Measurements from ENCODE around the gene RABIF.
A peak's percentile ranks its signal among the peaks of the same experiment; 100 is the strongest.
"Not testable (repeated sequence)": the region's sequence is repeated elsewhere in the genome, so short reads cannot be mapped to it uniquely, and the experiment has no call there.

The RABIF gene

DNA sequence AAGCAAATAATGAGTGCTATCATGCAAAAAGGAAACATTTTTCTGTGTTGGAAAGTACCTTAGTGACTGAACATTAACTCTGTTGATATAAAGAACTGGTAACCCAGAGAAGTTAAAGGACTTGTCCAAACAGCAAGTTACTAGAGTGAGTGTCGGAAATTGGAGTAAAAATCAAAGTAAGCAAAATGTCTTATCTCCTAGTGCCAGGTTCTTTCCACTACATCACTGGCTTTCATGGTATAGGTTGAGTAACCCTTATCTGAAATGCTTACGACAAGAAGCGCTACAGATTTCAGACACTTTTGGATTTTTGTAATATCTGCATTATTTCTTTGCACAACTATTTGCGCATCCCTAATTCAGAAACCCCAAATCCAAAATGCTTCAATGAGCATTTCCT is 16.4 kb upstream of the RABIF start:
- TF ChIP-seq, protein P1, sequence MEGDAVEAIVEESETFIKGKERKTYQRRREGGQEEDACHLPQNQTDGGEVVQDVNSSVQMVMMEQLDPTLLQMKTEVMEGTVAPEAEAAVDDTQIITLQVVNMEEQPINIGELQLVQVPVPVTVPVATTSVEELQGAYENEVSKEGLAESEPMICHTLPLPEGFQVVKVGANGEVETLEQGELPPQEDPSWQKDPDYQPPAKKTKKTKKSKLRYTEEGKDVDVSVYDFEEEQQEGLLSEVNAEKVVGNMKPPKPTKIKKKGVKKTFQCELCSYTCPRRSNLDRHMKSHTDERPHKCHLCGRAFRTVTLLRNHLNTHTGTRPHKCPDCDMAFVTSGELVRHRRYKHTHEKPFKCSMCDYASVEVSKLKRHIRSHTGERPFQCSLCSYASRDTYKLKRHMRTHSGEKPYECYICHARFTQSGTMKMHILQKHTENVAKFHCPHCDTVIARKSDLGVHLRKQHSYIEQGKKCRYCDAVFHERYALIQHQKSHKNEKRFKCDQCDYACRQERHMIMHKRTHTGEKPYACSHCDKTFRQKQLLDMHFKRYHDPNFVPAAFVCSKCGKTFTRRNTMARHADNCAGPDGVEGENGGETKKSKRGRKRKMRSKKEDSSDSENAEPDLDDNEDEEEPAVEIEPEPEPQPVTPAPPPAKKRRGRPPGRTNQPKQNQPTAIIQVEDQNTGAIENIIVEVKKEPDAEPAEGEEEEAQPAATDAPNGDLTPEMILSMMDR (IDR thresholded peaks at IDR 0.05; ENCODE audit: low read depth, low read length), result no peak
- no peak overlapping the region for H3K4me3 ChIP-seq (ENCODE audit: low read depth, low read length)
- no peak for DNase-seq (ENCODE audit: low read depth, low spot score)
- in situ Hi-C loops (cut with HindIII; ENCODE audit: low sequenced_read_pairs), result no loop called here

DNA sequence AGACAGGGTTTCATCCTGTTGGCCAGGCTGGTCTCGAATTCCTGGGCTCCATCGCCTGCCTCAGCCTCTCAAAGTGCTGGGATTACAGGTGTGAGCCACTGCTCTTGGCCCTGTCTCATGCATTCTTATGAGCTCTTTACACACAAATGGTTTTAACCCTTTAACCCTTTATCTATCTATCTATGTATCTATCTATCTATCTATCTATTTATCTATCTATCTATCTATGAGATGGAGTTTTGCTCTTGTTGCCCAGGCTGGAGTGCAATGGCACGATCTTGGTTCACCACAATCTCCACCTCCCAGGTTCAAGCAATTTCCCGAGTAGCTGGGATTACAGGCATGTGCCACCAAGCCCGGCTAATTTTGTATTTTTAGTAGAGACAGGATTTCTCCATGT is 14.9 kb upstream of the RABIF start:
- H3K4me3 ChIP-seq (ENCODE audit: low read depth, low read length); in situ Hi-C loops (cut with HindIII; ENCODE audit: low sequenced_read_pairs); DNase-seq (ENCODE audit: low read depth, low spot score): not testable (repeated sequence)

DNA sequence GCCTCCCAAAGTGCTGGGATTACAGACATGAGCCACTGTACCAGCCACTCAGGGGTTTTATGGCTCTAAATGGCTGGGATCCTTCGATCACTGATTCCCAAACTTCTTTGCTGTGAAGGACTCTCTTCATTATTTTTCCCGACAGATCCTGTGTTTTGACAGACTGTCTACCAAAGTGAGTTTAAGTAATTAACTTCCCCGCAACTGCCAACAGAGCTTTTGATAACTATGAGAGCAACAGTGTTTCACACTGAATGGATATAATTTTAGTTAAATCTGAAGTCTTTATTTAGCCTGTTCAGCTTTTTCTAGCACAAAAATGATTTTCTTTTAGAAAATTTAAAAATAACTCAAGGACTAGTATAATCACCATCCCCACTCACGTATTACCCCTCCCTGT is 12.6 kb upstream of the RABIF start:
- no peak overlapping the region for H3K4me3 ChIP-seq (ENCODE audit: low read depth, low read length)
- no peak for DNase-seq (ENCODE audit: low read depth, low spot score)
- in situ Hi-C loops (cut with HindIII; ENCODE audit: low sequenced_read_pairs), result no loop called here
- TF ChIP-seq, protein P1 (IDR thresholded peaks at IDR 0.05; ENCODE audit: low read depth, low read length), result no peak

DNA sequence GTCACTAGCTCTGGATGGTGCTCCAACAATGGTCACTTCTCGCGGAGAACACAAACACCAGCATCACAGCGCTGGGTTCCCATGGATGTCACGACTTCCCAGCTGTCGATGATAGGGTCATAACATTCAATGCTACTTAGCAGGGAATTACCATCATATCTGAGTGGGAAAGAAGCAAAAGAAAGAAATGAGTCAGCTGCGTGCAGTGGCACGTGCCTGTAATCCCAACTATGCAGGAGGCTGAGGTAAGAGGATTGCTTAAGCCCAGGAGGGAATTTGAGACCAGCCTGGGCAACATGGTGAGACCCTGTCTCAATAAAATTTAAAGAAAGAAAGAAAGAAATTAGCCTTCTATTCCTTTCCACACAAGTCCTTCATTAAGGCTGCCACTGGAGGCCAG is 3.6 kb upstream of the RABIF start:
- DNase-seq (ENCODE audit: low read depth, low spot score), result no peak
- in situ Hi-C loops (cut with HindIII; ENCODE audit: low sequenced_read_pairs), result no loop called here
- no peak overlapping the region for H3K4me3 ChIP-seq (ENCODE audit: low read depth, low read length)
- TF ChIP-seq, protein P1 (IDR thresholded peaks at IDR 0.05; ENCODE audit: low read depth, low read length), result no peak

DNA sequence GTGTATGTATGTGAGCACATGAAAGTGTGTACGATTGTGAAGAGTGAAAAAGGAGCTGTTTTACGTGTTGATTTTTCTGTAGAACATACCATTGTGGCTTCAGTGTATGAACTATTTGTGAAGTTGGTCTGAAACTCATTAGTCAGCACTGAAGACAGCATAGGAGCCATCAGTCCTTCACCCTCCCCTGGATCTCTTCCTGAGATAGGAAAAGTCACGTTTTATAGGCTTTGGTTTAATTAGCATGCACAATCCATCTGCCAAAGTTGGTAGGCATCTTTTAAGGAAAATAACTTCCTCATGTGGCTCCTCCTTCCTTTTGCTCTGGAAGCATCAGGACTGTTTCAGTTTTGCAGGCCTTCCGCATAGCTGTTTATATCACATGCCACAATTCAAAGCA is 1.4 kb upstream of the RABIF start:
- H3K4me3 ChIP-seq (ENCODE audit: low read depth, low read length), result no peak overlapping the region
- in situ Hi-C loops (cut with HindIII; ENCODE audit: low sequenced_read_pairs), result no loop called here
- no peak for DNase-seq (ENCODE audit: low read depth, low spot score)
- TF ChIP-seq, protein P1 (IDR thresholded peaks at IDR 0.05; ENCODE audit: low read depth, low read length), result no peak

DNA sequence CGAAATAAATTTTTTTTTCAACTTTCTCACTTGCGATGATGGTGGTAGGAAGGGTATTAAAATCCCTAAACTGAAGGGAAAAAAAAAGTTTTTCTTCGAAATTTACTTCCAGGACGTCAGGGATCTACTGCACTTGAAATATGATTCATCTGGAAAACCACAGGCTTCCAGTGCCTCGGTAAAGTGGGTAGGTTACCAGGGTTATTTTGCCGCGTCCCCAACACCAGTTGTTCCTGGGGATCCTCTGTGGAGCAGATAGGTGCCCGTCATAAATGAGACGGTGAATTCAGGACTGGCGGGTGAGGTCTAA is 773 bp downstream of the RABIF start:
- DNase-seq (ENCODE audit: low read depth, low spot score), result peak; percentile 49
- TF ChIP-seq, protein P1 (IDR thresholded peaks at IDR 0.05; ENCODE audit: low read depth, low read length), result no peak
- peak overlapping the region; percentile 84 for H3K4me3 ChIP-seq (ENCODE audit: low read depth, low read length)
- in situ Hi-C loops (cut with HindIII; ENCODE audit: low sequenced_read_pairs), result no loop called here

DNA sequence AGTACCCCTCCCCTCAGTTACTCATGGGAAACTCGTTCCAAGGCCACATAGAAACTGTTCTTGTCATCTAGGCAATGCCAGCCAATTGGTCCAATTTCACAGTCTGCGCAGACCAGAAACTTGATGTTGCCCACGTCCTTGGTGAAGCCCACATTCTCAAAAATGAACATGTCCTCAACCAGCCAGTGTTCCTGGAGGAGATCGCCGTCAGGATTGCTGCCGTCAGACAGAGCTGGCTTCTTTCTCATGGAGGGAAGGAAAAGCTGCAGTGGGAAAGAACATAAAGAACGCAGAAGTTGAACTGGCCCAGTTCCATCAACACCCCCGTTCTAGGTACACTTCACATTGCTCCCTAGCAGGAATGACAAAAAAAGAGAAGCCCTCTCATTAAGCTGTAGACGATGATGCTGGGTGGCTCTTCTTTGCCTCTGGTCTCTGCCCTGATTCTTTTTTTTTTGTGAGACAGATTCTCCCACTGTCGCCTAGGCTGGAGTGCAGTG is 7.9 kb downstream of the RABIF start:
- TF ChIP-seq, protein P1 (IDR thresholded peaks at IDR 0.05; ENCODE audit: low read depth, low read length), result no peak
- DNase-seq (ENCODE audit: low read depth, low spot score), result no peak
- in situ Hi-C loops (cut with HindIII; ENCODE audit: low sequenced_read_pairs), result no loop called here
- no peak overlapping the region for H3K4me3 ChIP-seq (ENCODE audit: low read depth, low read length)
